Suprapubic skin (tissue), 4 donors: Measurements from ENCODE around the gene INPP5F.

ENCODE experiments used
- POLR2A ChIP-seq, 2 donors: fragments of 450-650 bp; IDR thresholded peaks; one replicate each; pipeline ENCODE4 v1.6.1; 2017; ENCODE audit warnings: antibody characterized with exemption in 2 of 2, mild to moderate bottlenecking in 2 of 2, moderate library complexity in 2 of 2
- POLR2AphosphoS5 ChIP-seq, 3 donors: sonication (generic); formaldehyde crosslinking; IDR thresholded peaks; one replicate each; pipeline ENCODE4 v1.6.1; 2017; ENCODE audit warnings: antibody characterized with exemption in 3 of 3
- TF ChIP-seq, protein P1 (sequence below), 2 donors: fragments of 200-600 bp in 1 of 2; fragments of 450-650 bp in 1 of 2; sonication (generic) in 1 of 2; IDR thresholded peaks; one replicate each; pipeline ENCODE4 v1.5.1; 2016 to 2019; ENCODE audit warnings: antibody characterized with exemption in 2 of 2, mild to moderate bottlenecking in 1 of 2, moderate library complexity in 1 of 2

DNA sequence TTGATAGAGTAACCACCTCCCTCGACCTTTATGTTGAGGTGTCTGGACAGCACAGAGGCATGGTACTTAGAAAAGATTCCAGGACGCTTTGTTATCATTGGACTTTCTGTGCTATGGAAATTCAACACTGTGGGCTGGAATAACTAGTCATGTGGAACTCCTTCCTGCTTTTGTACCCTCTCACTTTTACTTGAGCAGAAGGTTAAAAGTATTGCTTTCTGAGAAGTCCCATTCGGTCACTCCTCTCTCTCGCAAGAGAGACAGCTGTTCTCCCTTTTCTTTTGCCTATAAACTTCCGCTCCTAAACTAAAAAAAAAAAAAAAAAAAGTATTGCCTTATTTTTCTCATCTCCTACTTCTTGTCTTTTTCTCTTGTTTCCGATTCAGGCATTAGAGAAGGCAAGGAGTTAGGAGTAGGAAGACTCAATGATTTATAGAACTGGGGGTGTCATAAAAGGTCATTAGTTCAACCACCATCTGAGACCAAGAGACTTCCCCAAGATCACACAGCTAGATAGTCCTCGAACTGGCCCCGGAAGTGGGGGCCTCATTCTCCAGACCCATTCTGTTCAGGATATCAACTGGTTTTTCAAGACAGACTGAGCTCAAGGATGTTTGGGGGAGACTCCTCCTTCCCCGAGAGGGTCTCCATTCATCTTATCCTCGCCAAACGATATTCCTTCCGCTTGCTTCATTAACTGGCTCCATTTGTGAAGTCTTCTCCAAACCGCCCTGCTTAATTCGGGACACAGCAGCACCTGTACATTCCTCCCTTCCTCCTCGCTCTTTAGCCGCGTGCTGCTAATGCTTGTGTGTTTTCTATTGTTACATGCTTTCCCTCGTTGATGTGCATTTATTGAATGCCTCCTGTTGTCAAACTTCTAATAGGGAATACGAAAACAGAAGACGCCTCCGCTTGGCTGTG is 995 bp upstream of the INPP5F start:
- TF ChIP-seq, protein P1, sequence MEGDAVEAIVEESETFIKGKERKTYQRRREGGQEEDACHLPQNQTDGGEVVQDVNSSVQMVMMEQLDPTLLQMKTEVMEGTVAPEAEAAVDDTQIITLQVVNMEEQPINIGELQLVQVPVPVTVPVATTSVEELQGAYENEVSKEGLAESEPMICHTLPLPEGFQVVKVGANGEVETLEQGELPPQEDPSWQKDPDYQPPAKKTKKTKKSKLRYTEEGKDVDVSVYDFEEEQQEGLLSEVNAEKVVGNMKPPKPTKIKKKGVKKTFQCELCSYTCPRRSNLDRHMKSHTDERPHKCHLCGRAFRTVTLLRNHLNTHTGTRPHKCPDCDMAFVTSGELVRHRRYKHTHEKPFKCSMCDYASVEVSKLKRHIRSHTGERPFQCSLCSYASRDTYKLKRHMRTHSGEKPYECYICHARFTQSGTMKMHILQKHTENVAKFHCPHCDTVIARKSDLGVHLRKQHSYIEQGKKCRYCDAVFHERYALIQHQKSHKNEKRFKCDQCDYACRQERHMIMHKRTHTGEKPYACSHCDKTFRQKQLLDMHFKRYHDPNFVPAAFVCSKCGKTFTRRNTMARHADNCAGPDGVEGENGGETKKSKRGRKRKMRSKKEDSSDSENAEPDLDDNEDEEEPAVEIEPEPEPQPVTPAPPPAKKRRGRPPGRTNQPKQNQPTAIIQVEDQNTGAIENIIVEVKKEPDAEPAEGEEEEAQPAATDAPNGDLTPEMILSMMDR (IDR thresholded peaks at IDR 0.05), result no peak
- TF ChIP-seq POLR2A (IDR thresholded peaks at IDR 0.05) (no peak), POLR2AphosphoS5 (IDR thresholded peaks at IDR 0.05) (no peak)
